DOHH2 (cell line): ENCODE results near the gene TPBGL.

ENCODE experiments used
- EZH2phosphoT487 ChIP-seq: fragments of 200-600 bp; sonication (generic); IDR thresholded peaks from 2 replicates; pipeline ENCODE4 v1.6.1; 2017; ENCODE audit warnings: borderline replicate concordance, mild to moderate bottlenecking, antibody characterized with exemption, low read length, moderate library complexity, mixed read lengths
- TF ChIP-seq, protein P1 (sequence below): fragments of 200-600 bp; sonication (generic); IDR thresholded peaks from one replicate; pipeline ENCODE4 v1.5.1; 2014; ENCODE audit warnings: antibody characterized with exemption, mild to moderate bottlenecking, low read depth, low read length; ENCODE audit not compliant: poor library complexity, severe bottlenecking

DNA sequence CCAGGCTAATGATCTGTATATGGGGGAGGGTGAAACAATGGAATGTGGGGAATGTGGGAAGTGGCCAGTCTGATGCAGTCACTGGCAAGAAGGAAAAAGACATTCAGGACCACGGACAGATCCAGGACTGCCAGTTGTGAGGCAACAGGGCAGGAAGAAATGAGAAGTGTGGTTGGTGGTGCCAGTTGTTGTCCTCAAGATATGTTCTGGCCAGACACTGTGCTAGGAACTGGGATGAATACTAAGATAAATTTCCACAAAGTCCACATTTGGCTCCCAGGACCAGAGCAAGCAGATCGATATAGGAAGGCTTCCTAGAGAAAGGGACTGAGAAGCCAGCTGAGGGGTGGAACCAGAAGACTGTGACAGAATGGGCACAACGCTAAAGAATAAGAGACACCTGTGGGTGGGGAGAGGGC is 6.8 kb upstream of the TPBGL start:
- TF ChIP-seq, protein P1, sequence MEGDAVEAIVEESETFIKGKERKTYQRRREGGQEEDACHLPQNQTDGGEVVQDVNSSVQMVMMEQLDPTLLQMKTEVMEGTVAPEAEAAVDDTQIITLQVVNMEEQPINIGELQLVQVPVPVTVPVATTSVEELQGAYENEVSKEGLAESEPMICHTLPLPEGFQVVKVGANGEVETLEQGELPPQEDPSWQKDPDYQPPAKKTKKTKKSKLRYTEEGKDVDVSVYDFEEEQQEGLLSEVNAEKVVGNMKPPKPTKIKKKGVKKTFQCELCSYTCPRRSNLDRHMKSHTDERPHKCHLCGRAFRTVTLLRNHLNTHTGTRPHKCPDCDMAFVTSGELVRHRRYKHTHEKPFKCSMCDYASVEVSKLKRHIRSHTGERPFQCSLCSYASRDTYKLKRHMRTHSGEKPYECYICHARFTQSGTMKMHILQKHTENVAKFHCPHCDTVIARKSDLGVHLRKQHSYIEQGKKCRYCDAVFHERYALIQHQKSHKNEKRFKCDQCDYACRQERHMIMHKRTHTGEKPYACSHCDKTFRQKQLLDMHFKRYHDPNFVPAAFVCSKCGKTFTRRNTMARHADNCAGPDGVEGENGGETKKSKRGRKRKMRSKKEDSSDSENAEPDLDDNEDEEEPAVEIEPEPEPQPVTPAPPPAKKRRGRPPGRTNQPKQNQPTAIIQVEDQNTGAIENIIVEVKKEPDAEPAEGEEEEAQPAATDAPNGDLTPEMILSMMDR, result no peak
- TF ChIP-seq EZH2phosphoT487, result no peak
